8988T (cell line): Measurements from ENCODE around the gene EIF3C.
"Not testable (repeated sequence)": the region's sequence is repeated elsewhere in the genome, so short reads cannot be mapped to it uniquely, and the experiment has no call there.

Experiments
- DNase-seq: peaks from one replicate; pipeline ENCODE4 v3.0.0; 2011

EIF3C gene, protein sequence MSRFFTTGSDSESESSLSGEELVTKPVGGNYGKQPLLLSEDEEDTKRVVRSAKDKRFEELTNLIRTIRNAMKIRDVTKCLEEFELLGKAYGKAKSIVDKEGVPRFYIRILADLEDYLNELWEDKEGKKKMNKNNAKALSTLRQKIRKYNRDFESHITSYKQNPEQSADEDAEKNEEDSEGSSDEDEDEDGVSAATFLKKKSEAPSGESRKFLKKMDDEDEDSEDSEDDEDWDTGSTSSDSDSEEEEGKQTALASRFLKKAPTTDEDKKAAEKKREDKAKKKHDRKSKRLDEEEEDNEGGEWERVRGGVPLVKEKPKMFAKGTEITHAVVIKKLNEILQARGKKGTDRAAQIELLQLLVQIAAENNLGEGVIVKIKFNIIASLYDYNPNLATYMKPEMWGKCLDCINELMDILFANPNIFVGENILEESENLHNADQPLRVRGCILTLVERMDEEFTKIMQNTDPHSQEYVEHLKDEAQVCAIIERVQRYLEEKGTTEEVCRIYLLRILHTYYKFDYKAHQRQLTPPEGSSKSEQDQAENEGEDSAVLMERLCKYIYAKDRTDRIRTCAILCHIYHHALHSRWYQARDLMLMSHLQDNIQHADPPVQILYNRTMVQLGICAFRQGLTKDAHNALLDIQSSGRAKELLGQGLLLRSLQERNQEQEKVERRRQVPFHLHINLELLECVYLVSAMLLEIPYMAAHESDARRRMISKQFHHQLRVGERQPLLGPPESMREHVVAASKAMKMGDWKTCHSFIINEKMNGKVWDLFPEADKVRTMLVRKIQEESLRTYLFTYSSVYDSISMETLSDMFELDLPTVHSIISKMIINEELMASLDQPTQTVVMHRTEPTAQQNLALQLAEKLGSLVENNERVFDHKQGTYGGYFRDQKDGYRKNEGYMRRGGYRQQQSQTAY

DNA sequence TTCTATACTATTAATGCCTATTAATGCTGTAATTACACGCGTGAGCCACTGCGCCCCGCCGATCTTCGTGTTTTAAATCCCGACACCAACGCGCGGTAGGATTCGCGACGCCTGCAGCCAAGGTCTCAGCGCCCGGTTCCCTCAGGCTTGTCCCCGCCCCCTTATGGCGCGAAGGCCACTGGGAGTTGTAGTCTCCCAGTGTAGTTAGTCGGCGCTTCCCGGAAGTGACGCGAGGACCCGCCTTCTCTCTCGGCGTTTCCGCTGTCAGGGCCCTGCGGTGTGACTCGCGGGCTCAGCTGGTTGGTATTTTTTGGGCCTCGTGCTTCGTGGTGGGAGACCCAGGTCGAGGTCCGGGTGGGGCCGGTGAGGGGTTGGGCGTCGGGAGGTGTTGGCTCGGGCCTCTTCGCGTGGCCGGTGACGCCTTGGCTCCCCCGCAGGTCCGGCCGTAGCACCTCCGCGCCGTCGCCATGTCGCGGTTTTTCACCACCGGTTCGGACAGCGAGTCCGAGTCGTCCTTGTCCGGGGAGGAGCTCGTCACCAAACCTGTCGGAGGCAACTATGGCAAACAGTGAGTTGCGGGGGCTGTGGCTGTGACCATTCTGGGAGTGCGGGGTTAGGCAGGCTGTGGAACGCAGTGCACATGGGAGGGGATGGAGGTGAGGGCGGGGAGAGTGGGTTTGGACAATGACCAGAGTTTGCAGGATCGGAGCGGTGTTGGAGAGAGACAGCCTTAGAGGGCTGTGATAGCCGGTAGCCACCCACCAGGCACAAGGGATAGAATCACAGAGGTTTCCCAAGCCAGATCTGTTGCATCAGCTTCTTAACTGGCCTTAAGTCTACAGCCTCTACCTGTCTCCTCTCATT is at the start of gene EIF3C:
TSS of gene EIF3C (plus strand) at position 245 of the 864 bp plus-strand sequence. CDS start at position 468, 223 bp downstream.
- not testable (repeated sequence) for DNase-seq

DNA sequence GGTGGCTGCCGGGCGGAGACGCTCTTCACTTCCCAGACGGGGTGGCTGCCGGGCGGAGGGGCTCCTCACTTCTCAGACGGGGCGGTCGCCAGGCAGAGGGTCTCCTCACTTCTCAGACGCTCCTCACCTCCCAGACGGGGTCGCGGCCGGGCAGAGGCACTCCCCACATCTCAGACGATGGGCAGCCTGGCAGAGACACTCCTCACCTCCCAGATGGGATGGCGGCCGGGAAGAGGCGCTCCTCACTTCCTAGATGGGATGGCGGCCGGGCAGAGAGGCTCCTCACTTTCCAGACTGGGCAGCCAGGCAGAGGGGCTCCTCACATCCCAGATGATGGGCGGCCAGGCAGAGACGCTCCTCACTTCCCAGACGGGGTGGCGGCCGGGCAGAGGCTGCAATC is 45.0 kb upstream of the EIF3C start:
- not testable (repeated sequence) for DNase-seq

DNA sequence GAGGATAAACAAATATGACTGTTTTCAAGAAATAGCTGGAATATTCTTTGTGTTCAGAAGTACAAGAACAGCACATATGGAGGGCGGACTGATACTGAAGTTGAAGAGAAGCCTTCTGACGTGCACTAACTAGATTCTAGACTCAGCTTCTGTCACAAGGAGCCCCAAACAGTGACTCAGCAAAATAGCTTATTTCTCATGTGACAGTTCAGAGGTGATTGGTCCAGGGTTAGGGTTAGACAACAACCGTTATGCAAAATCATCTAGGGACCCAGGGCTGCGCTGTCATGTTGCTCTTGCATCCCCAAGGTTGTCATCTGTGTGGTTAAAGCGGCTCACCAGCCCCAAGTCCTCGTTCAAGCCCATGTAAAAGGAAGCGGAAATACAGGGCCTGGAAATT is 43.8 kb upstream of the EIF3C start:
- DNase-seq, result not testable (repeated sequence)

GRCh38 chr16:28668199-28668598 is 43.1 kb upstream of the EIF3C start:
- not testable (repeated sequence) for DNase-seq

DNA sequence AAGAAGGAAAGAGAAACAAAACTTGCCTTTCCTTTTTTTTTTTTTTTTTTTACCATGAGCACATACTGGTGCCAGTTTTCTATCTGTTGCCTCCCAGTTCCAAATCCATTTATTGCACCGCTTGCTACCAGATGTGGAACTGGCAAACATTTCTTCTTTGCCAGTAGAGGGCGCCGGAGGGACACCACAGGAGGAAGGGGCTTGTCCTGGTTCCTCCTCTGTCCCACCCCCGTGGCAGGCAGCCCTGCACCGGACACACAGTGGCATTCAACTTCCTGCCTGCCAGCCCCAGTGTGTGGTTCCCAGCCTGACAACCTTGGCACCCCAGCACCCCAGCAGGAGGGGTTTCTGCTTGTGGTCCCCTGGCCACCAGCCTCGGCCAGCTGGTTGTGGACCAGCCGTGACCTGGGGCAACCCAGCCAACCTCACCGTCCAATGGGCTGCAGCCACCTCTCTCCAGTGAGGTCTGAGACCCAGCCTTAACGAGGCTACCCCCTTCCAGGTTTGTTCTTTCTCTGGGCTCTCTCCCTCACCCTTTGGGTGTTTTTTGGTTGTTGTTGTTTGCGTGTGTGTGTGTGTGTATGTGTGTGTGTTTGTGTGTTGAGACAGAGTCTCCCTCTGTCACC is 22.8 kb upstream of the EIF3C start:
- DNase-seq, result not testable (repeated sequence)

DNA sequence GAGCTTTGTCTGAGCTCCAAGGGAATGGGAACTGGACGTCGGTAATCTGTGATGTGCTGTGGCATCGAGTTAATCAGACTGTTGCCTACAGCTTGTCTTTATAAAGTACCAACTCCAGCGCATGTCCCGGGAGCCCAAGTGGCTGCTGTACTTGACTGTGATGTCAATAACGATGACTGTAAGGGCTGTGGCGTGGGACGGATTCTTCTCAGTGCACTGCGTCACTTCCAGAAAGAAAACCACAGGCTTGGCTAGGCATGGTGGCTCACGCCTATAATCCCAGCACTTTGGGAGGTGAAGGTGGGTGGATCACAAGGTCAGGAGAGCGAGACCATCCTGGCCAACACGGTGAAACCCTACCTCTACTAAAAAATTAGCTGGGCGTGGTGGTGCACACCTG is 21.8 kb upstream of the EIF3C start:
- DNase-seq, result not testable (repeated sequence)

DNA sequence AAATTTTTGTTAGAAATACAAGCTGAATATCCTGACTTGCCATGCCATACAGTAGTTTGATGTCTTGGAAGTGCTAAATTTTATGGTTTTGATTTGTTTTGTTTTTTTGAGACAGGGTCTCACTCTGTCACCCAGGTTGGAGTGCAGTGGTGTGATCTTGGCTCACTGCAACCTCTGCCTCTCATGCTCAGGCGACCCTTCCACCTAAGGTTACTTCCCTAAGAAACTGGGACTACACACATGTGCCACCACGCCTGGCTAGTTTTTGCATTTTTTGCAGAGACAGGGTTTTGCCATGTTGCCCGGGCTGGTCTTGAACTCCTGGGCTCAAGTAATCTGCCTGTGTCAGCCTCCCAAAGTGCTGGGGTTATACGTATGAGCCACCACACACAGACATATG is 19.5 kb upstream of the EIF3C start:
- DNase-seq, result not testable (repeated sequence)

DNA sequence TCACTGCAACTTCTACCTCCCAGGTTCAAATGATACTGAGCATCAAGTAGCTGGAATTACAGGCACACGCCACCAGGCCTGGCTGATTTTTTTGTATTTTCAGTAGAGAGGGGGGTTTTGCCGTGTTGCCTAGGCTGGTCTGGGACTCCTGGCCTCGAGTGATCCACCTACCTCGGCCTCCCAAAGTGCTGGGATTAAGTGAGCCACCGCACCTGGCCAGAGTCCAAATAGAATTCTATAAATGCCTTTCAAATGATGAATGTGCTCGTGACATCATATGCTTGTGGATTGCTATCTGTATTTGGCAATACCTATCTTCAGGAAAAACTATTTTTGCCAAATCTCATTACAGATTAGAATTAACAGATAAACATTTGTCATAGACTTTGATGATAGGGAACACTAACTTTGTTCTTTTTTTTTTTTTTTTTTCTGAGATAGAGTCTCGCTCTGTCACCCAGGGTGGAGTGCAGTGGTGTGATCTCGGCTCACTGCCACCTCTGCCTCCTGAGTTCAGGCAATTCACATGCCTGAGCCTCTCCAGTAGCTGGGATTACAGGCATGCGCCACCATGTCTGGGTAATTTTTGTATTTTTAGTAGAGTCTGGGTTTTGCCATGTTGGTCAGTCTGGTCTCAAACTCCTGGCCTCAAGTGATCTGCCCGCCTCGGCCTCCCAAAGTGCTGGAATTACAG is 17.9 kb upstream of the EIF3C start:
- DNase-seq, result not testable (repeated sequence)

- DNase-seq, result not testable (repeated sequence)
Measured at GRCh38 chr16:28699792-28700191, 11.5 kb upstream of the EIF3C start.

DNA sequence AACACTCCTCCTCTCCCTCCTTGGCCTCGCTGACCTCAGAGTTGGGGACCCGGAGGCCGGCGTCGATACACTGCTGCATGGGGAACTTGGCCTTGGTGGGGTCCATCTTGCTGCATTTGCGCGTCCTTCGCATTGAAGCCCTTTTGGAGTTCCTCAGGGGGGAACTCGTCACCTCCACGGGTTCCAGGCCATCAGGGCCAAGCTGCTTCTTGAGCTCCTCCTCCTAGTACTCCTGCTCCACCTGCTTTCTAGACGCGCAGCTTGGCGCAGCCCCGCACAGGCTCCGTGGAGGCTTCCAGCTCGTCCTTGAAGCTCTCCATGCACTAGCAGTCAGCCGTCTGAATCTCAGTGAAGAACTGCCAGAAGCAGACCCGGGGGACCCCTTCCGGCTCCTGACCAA is 10.9 kb upstream of the EIF3C start:
- not testable (repeated sequence) for DNase-seq

DNA sequence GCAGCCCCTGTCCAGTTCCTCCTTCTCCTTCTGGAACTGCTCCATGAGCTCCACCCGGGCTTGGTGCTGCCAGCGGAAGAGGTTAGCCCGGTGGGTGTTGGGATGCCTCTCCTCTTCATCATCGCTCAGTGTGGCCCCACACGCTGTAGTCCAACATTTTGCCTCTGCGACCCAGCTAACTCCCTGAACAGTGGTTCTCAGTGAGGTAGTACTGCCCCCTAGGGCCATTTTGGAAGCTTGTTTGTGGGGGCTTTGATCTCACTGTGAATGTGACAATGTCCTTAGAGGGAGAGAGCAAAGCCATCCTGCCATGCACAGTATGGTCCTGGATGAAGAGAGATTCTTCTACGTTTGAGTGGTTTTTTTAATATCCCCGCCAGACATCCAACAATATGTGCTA is 9.9 kb upstream of the EIF3C start:
- DNase-seq, result not testable (repeated sequence)

- DNase-seq, result not testable (repeated sequence)
Measured at GRCh38 chr16:28704246-28704645, 7.0 kb upstream of the EIF3C start.

DNA sequence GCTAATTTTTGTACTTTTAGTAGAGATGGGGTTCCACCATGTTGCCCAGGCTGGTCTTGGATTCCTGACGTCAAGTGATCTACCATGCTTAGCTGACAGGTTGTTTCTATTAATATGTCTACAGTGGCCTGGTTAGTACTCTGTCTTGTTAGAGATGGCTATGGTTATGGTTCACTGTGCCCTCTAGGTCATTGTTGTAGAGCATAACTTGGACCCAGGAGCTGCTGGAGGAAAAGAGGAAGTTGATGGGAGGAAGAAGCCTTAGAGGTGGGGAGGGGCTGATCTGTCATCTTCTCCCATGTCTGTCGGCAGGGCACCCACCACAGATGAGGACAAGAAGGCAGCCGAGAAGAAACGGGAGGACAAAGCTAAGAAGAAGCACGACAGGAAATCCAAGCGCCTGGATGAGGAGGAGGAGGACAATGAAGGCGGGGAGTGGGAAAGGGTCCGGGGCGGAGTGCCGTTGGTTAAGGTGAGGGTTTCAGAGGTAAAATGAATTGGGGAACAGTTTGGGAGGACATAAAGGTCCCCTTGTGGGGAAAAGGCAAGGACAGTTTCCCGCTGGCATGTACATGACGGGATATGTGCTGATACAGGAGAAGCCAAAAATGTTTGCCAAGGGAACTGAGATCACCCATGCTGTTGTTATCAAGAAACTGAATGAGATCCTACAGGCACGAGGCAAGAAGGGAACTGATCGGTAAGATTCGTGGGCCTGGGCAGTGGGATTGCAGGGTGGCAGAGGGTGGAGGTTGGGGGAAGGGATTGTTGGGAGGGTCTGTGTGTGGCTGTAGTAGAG is 11.8 kb downstream of the EIF3C start:
- not testable (repeated sequence) for DNase-seq

GRCh38 chr16:28731253-28731652 is 20.0 kb downstream of the EIF3C start:
- not testable (repeated sequence) for DNase-seq

- not testable (repeated sequence) for DNase-seq
Measured at GRCh38 chr16:28732455-28733124, 21.3 kb downstream of the EIF3C start.

DNA sequence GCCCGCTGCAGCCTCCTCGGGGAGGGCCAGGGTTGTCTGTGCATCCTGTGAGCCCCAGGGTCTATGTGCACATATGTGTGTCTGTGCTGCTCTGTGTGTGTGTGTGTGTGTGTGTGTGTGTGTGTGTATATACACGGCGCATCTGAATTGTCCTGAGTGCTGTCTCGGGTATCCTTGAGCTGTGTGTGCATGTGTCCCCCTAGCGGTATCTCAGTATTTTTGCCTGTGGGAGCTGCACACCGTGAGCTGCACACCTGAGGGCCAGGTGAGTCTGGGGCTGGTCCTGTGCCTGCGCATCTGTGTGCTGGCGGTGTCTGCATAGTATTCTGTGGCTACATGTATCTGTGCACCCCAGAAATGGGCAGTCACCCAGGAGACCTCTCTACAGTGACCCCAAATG is 28.5 kb downstream of the EIF3C start:
- not testable (repeated sequence) for DNase-seq

GRCh38 chr16:28740631-28741030 is 29.4 kb downstream of the EIF3C start:
- not testable (repeated sequence) for DNase-seq

DNA sequence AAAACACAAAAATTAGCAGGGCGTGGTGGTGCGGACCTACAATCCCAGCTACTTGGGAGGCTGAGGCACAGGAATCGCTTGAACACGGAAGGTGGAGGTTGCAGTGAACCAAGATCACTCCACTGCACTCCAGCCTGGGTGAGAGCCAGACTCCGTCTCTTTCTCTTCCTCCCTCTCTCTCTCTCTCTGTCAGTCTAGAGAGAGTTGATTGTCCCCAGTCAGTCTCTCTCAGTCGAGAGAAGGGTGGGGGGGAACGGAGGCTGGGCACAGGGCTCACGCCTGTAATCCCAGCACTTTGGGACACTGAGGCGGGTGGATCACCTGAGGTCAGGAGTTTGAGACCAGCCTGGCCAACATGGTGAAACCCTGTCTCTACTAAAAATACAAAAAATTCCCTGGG is 30.0 kb downstream of the EIF3C start:
- not testable (repeated sequence) for DNase-seq

- DNase-seq, result not testable (repeated sequence)
Measured at GRCh38 chr16:28746618-28747350, 35.5 kb downstream of the EIF3C start.
